GM12874 (cell line): ENCODE results near the gene DNAH7.

Experiments
- CTCF ChIP-seq: IDR thresholded peaks from 2 replicates; pipeline ENCODE4 v1.5.1; 2011; ENCODE audit warnings: low read depth, mild to moderate bottlenecking, control low read depth, low read length, moderate library complexity; ENCODE audit not compliant: insufficient read depth

DNAH7 gene

GRCh38 chr2:195721042-195721441 is 347.6 kb downstream of the DNAH7 start:
- TF ChIP-seq CTCF, result no peak

- no peak for TF ChIP-seq CTCF
Observed at GRCh38 chr2:195716466-195716865, 352.2 kb downstream of the DNAH7 start.

GRCh38 chr2:195711478-195711877 is 357.2 kb downstream of the DNAH7 start:
- TF ChIP-seq CTCF, result no peak

GRCh38 chr2:195709901-195710806 is 358.5 kb downstream of the DNAH7 start:
- TF ChIP-seq CTCF, result no peak

GRCh38 chr2:195706161-195706900 is 362.3 kb downstream of the DNAH7 start:
- no peak for TF ChIP-seq CTCF

GRCh38 chr2:195700480-195700879 is 368.2 kb downstream of the DNAH7 start:
- TF ChIP-seq CTCF, result no peak

- no peak for TF ChIP-seq CTCF
Observed at GRCh38 chr2:195697681-195698220, 370.9 kb downstream of the DNAH7 start.
